GM21737 (cell line): ENCODE data around the gene TMEM235.
A peak's percentile ranks its signal among the peaks of the same experiment; 100 is the strongest.

Experiments used
- ATAC-seq: cut with Tn5 transposase; IDR thresholded peaks from one replicate; pipeline ENCODE4 v1.9.1; 2021; ENCODE audit warnings: mild to moderate bottlenecking, moderate library complexity; ENCODE audit not compliant: unreplicated experiment

TMEM235 gene

GRCh38 chr17:78230996-78231935 is at the start of gene TMEM235:
TSS of gene TMEM235 (plus strand) at chr17:78231631. CDS start at chr17:78232024, 393 bp downstream.
- ATAC-seq = no peak

GRCh38 chr17:78182504-78182903 is 48.9 kb upstream of the TMEM235 start:
- no peak for ATAC-seq

GRCh38 chr17:78183916-78184315 is 47.5 kb upstream of the TMEM235 start:
- ATAC-seq = no peak

GRCh38 chr17:78184351-78184750 is 47.1 kb upstream of the TMEM235 start:
- ATAC-seq = no peak

GRCh38 chr17:78184868-78185267 is 46.6 kb upstream of the TMEM235 start:
- no peak for ATAC-seq

- no peak for ATAC-seq
Measured at GRCh38 chr17:78185981-78186691, 45.3 kb upstream of the TMEM235 start.

- peak; percentile 86 for ATAC-seq
Measured at GRCh38 chr17:78186692-78187595, 44.5 kb upstream of the TMEM235 start, which contains the start of the genes AFMID and TK1. TSS of gene AFMID (plus strand) at chr17:78187362. CDS start at chr17:78187371, 9 bp downstream. TSS of gene TK1 (minus strand) at chr17:78187052. CDS start at chr17:78186994, 58 bp downstream.

- ATAC-seq = no peak
Measured at GRCh38 chr17:78196716-78197115, 34.7 kb upstream of the TMEM235 start.

- no peak for ATAC-seq
Measured at GRCh38 chr17:78197147-78197832, 34.1 kb upstream of the TMEM235 start.

- ATAC-seq = no peak
Measured at GRCh38 chr17:78200451-78200850, 31.0 kb upstream of the TMEM235 start.

GRCh38 chr17:78202666-78203065 is 28.8 kb upstream of the TMEM235 start:
- no peak for ATAC-seq

- no peak for ATAC-seq
Measured at GRCh38 chr17:78204387-78205123, 26.9 kb upstream of the TMEM235 start.

GRCh38 chr17:78205124-78205775 is 26.2 kb upstream of the TMEM235 start:
- ATAC-seq = no peak

GRCh38 chr17:78206298-78206697 is 25.1 kb upstream of the TMEM235 start:
- ATAC-seq = no peak

- no peak for ATAC-seq
Measured at GRCh38 chr17:78208486-78208885, 22.9 kb upstream of the TMEM235 start.

- no peak for ATAC-seq
Measured at GRCh38 chr17:78210111-78210510, 21.3 kb upstream of the TMEM235 start.

- ATAC-seq = no peak
Measured at GRCh38 chr17:78211032-78211431, 20.4 kb upstream of the TMEM235 start.

GRCh38 chr17:78214016-78214705 is 17.3 kb upstream of the TMEM235 start, which contains the start of gene BIRC5:
TSS of gene BIRC5 (plus strand) at chr17:78214253. CDS start at chr17:78214317, 64 bp downstream.
- ATAC-seq = peak; percentile 84
